HG03469 (cell line): ENCODE measurements around the gene PRKAG2.
"Not testable (repeated sequence)": the region's sequence is repeated elsewhere in the genome, so short reads cannot be mapped to it uniquely, and the experiment has no call there.

Experiments used
- ATAC-seq: cut with Tn5 transposase; IDR thresholded peaks from one replicate; pipeline ENCODE4 v1.9.1; 2021; ENCODE audit warnings: mild to moderate bottlenecking, moderate library complexity, moderate number of reproducible peaks; ENCODE audit not compliant: unreplicated experiment

PRKAG2 gene

DNA sequence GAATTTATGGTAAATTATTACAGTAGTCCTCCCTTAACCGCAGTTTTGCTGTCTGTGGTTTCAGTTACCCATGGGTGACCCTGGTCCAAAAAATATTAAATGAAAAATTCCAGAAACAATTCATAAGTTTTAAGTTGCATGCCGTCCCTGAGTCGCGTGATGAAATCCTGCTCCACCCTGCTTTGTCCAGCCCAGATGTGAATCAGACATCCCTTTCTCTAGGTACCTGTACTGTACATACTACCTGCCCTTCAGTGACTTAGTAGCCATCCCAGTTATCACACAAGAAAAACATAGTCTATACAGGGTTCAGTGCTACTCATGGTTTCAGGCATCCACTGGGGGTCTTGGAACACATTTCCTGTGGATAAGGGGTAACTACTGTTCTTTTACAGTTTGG is 336.8 kb downstream of the PRKAG2 start:
- ATAC-seq = no peak

DNA sequence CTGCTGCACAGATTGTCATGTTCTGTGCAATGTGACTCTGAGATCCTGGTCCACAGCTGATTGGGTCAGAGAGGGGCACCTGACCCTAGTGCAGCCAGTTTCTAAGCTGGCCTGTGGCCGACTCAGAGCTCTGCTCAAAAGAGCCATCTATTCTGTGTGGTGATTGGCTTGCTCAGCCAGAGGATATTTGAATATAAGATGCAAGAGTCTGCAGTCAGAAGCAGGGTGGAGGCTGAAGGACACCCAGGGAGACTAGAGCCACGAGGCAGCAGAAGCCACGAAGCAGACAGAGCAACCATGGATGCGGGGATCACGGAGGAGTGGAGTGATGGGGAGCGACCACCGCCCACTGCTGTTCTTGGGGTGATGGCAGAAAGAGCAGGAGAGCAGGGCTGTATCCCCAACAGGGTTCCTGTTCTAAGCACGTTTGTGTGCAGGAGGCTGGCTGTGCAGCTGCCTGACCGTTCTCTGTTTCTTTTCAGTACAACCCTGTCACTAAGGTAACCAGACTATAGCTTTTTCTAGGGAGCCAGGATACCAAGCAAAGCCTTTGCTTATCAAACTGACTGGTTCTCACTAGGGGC is 337.7 kb downstream of the PRKAG2 start:
- peak; percentile 46 for ATAC-seq

DNA sequence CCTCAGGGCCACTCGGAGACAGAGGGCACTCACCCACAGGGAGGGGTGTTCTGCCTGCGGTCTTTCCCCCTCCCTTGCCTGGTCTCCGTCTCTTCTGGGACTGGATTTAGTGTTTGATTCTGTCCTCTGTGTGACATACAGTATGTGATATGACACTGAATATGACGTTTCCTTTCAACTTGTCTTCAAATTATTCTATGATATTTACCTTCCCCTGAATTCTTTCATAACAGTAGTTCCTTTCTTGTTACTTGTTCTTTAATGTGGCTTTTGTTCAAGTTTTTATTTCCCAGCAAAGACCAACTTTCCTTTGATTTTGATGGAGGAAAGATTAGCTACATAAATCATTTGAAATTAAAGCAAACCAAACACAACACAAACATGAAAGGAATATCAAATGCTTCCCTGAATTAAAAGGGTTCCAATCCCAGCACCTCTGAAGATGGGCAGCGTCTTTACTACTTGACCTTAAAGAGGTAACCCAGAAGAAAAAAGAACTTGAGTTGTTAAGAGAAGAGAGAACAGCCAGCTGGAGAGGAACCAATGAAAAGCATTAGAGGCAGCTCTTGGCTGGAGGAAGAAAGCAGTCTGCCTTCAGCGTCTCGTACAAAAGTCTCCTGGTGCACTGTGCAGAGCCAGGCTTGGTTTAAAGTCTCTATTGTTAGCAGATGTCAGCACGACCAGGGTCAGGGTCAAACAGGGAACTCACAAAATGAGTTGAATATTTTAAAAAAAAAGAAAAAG is 338.9 kb downstream of the PRKAG2 start:
- no peak for ATAC-seq

DNA sequence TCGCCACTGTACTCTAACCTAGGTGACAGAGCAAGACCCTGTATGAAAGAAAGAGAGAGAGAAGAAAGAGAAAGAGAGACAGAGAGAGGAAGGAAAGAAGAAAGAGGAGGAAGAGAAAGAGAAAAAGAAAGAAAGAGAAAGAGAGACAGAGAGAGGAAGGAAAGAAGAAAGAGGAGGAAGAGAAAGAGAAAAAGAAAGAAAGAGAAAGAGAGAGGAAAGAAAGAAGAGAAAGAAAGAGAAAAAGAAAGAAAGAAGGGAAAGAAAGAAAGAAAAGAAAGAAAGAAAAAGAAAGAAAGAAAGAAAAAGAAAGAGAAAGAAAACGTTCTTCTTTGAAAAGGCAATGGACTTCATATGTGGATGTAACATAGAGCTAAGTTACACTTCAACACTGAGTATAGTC is 340.7 kb downstream of the PRKAG2 start:
- not testable (repeated sequence) for ATAC-seq

DNA sequence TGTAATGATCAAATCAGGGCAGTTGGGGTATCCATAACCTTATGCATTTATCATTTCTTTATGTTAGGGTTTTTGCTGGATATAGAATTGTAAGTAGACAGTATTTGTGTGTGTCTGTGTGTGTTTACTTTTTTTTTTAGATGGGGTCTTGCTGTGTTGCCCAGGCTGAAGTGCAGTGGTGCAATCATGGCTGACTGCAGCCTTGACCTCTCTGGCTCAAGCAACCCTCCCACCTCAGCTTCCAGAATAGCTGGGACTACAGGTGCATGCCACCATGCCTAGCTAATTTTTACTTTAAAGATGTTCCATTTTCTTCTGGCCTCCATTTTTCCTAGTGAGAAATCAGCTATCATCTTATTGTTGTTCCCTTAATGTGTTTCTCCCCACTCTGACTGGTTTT is 347.1 kb downstream of the PRKAG2 start:
- no peak for ATAC-seq

DNA sequence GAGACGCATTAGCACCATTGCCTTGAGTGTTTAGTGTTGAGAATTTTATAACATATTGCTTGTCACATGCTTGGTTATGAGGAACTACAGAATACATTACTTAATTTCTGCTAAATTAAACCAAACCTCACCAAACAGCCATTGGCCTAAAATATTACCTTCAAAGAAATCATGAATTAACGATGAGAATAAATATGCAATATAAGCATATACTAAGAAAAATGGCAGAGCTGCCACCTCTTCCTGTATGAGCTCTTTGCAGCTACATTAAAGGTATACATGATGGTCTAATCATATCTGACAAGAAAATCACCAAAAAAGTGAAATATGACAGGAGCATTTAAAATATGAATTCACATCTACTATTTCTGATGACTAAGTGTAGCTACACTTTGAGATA is 352.1 kb downstream of the PRKAG2 start:
- ATAC-seq = no peak

DNA sequence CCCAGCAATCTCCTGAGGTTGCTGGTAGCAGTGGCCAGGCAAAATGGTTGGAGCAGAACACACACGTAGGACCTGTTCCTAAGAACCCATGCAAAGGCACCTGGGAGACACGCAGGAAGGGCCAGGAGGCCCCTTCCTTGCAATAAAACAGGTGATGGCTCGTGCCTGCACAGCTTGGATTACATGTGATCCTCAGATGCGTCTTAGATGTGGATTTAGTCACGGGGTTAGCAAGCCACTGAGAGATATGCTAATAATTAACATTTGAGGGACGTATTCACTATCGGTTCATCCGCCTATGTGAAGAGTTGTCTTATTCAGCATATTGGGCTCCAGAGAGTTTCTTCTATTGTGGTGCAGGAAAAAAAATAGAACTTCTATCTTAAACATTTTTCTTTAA is 352.6 kb downstream of the PRKAG2 start:
- no peak for ATAC-seq

DNA sequence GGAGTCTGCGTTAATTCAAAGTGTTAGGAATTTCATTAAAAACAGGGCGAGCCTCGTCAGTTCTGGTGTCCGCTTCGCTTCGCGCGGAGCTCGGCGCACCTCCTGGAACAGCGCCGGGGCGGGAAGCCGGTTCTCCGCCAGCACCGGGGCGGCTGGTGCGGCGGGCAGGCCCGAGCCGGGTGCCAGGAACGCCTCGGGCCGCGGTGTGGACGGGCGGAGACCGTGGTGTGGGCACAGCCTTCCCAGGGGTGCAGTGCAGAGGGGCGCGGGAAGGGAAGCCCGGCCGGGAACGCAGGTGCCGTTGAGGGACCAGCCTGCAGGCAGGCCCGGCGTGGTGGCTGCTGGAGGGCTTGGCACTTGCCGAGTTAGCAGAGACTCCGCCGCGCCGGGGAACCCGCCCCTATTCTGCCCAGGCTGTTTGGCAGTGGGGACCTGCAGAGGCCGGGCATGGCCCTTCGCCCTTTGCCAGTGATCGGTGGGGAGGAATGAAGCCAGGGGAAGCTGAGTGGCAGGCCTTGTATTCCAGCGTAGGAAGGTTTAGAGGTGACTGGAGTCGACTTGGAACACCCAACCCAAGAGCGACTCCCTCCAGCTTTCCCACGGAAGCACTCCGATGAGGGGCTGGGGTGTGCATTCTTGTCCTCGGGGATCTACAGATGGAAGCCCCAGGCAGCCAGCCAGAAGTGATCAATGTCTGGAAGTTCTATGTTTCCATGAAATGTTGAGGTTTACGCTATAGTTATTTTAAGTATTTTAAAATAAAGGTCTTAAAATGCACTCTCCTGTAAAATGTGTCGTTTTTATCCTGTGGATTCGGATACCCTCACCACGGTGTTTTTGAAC is 356.3 kb downstream of the PRKAG2 start:
- no peak for ATAC-seq

DNA sequence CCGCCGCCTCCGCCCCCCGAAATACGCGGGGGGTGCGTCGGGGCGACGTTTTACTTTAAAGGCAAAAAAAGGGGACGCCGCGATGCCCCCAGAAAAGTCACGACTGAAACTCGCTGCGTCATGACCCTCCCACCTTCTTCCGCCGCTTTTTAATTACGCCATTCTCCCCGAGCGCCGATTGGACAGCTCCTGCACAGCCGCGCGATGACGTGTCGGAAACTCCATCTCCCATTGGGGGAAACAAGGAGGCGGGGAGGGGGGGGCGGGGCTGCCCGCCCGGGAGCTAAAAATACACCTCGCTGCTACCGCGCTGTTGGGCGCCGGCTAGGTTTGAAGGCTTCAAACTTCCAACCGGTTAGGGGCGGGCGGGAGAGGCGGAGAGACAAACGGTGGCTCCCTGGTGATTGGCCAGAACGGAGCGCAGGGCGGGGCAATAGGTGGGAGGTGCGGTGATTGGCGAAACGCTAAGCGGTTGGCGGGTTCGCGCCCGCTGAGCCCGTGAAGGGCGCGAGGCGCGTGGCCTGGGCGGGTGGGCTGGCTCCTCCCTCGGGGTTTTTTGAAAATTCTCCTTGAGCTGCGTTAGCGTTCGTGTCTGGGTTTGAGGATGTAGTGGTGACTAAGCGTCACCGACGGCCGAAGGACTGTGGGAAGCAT is 357.0 kb downstream of the PRKAG2 start, which contains the start of gene RHEB:
RHEB (minus strand) TSS at position 131 of the 654 bp plus-strand sequence. CDS start 384 bp downstream, outside the sequence.
- peak; percentile 55 for ATAC-seq

DNA sequence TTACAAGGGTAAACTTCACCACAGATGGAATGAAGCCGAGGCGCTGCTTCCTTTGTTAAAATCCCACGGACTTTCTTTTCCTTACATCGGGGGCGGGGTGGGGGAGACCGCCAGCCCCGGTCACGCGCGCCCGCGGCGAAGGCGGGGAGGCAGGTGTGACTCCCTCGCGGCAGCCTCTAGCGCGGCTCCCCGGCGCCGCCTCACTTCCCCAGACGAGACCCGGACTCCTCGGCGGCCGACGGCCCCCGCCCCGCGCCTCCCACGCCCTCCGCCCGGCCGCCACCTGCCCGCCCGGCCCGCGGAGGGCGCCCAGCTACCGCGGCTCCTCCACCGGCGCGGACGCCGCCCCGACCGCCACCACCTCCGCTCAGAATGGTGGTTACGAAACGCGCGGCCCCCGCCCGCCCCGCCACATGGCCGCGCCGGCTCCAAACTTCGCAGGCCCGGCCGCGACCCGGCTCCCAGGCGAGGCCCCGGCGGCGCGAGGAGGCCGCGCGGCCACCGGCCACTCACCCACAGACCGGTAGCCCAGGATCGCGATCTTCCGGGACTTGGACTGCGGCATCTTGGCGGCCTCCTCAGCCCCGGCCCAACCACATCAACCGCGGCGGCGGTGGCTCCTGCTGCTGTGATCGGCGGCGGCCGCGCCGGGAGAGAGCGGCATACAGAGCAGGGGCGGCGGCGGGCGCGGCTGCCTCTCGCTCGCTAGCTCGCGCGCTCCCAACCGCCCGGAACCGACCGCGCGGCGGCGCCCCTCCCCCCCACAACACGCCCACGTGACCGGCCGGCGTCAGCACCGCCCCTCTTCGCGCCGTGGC is 357.8 kb downstream of the PRKAG2 start:
- ATAC-seq = peak; percentile 29

DNA sequence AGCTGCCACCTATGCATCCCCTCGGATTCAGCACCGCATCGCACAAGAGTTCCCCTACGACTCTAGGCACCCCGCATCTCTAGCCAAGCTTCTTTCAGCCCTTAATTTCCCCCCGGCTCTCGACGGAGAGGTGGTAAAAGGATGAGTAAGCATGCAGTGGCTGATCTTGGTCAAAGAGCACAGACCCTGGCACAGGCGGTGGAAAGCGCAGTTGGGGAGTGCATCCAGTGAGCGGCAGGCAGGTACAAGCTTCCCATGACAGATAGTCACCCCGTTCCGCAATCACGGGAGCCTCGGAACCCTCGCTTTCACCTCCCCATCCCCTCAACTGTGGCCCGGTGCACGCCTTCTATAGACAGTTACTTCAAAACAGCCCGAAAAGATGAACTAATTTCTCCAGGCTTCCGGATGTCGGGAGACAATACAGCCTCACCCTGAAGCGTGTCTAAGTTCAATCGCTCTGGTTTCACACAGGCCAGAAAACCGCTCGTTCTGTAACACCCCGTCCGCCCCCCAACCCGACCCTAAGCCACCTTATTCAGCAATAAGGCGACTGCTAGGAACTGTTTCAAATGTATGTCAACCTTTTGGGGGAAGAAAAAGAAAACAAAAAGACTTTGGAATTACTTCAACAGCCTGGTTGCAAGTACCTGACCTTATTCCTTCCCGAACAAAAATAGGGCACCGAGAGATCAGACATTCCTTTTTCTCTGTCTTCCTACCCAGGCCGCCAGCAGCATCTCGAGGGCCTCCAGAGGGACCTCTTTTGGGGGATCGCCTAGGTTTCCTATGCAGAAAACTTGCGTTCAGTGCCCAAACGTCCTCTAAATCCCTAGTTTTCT is 358.6 kb downstream of the PRKAG2 start:
- no peak for ATAC-seq

DNA sequence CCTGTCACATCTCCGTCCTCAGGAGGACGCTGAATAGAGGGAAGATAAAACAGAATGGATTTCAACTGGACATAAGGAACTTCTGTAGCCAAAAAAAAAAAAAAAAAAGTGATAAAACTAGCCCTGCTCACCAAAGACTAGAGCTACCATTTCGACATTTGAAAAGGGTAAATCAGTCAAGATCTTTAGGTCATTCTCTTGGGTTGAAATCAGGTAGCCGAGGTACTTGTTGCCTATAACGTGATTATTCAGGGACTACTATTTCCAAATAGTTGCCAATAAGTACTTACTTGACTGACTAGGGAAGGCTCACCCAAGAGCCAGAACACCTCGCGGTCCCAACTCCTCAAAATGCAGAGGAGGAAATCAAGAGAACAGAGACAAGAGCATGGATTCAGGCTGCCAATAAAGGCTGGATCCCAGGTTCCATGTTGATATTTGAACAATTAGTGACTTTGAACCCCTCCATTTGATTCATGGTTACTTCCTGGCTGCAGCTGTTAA is 359.3 kb downstream of the PRKAG2 start:
- ATAC-seq = no peak

DNA sequence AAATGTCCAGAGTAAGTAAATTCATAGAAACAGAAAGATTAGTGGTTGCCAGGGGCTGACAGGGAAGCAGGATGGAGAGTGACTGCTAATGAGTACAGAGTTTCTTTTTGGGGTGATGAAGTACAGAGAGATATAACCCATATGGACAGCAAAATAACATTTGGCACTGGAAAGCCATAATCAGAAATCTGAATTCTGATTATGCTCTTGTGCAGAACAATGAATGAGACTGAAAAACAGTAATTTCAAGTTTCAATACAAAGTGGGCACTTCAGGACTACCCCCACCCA is 361.7 kb downstream of the PRKAG2 start:
- ATAC-seq = no peak

DNA sequence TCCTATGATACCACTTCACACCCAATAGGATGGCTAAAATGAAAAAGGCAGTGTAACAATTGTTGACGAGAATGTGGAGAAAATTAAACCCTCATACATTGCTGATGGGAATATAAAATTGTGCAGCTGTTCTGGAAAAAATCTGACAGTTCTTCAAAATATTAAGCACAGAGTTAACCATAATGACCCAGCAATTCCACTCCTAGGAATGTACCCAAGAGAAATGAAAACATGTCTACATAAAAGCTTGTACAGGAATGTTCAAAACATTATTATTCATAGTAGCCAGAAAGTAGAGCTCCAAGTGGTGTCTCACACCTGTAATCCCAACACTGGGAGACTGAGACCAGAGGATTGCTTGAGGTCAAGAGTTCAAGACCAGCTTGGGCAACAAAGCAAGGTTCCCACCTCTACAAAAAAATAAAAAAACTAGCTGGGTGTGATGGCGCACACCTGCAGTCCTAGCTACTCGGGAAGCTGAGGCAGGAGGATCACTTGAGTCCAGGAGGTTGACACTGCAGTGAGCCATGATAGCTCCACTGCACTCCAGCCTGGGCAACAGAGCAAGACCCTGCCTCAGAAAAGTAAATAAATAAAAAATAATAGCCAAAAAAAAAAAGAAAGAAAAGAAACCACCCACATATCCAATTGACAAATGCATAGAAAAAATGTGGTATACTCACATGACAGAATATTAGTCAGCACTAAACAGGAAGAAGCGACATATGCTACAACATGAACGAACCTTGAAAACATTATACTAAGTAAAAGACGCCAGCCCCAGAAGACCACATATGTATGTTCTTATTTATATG is 362.2 kb downstream of the PRKAG2 start:
- no peak for ATAC-seq

DNA sequence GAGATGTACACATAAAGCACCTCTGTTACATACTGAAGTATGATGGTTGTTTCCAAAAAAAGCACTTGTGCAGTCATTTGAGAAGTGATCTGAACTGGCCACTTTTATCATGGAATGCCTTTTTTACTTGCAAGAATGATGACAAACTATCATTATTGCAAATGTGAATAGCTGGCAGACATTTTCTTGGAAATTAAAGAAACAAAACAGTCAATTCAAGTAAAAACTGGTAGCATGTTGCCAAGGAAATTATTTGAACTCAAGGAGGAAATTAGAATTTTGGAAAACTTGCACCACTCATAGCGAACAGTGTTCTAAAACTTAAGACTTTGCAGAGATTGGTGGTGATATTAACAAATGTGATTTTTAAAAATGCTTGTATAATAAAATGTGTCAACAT is 363.8 kb downstream of the PRKAG2 start:
- ATAC-seq = no peak

DNA sequence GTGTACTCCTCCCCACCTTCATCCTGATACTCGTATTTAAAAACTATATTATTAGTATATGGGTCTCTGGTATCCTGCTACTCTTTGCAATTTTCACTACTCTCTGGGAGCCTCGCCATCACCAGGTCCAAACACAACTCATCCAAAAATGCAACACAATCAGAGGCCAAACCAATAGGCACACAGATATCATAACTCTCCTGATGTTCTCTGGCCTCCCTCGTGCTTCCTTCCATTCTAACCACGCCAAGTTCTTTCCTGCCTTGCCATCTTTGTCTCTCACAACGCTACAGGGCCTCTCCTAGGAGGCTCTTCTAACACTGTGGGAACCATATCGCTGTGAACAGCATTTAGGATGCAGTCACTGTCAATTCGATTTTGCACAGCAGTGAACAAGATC is 364.6 kb downstream of the PRKAG2 start:
- no peak for ATAC-seq

DNA sequence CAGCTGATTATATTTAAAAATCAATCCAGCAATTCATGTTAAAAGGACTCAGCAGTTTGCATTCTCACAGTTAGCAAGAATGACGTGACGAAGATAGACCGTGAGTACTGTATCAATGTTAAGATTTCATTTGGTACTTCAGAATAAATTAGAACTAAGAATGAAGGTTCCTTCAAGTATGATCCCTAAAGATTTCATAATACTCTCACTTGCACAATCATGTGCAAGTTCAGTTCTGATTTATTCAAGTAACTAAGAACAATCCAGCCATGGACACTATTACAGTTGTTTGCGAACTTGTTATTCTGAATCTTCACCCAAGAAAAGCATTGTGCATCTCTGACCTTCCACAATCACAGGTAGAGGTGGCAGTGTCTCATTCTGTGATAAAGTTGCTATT is 365.0 kb downstream of the PRKAG2 start:
- ATAC-seq = no peak

DNA sequence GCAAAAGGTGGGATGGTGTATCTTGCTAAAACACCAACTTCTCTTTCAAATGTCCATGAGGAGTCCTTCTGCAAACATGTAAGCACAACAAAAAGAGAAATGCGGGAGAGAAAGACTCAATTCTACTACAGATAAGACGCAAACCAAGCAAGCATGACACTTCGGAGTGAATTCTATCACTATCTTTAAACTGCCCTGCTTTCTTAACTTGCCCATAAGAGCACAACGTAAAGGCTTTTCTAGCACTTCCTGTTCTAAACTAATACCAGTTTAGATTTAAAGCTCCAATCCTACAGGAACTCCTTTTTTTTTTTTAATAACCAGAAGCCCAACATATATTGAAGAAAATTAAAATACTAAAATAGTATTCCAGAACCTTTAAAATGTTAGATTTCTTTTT is 365.6 kb downstream of the PRKAG2 start:
- ATAC-seq = no peak
